K562 (cell line): Measurements from ENCODE around the gene KLK1. TPM values are rescaled to one million over a fixed set of nuclear protein-coding genes. Genes with fewer than 3 reads are reported as not detected.

ENCODE experiments used
- ARHGAP35 ChIP-seq: fragments of 450-650 bp; IDR thresholded peaks from 2 replicates; pipeline ENCODE4 v1.6.1; 2018; ENCODE audit not compliant: partially characterized antibody
- BHLHE40 ChIP-seq: IDR thresholded peaks from 2 replicates; pipeline ENCODE4 v1.6.1; 2011; ENCODE audit warnings: low read length, improper control_type of control experiment
- BRCA1 ChIP-seq, 2 experiments: fragments of 450-650 bp in 1 of 2; sonication (generic) in 1 of 2; formaldehyde crosslinking in 1 of 2; IDR thresholded peaks; 2 replicates each; pipeline versions ENCODE4 v1.5.0 to v1.6.1; 2017 to 2020; ENCODE audit warnings: mild to moderate bottlenecking in 1 of 2, missing genetic modification reagents in 1 of 2
- CBFA2T3 ChIP-seq: fragments of 450-650 bp; IDR thresholded peaks from 2 replicates; pipeline ENCODE4 v1.6.1; 2017
- ELF2 ChIP-seq: fragments of 250-450 bp; sonication (Bioruptor Pico); IDR thresholded peaks from 2 replicates; pipeline ENCODE4 v1.5.0; 2021; ENCODE audit warnings: mild to moderate bottlenecking
- MECOM ChIP-seq: fragments of 250-450 bp; sonication (Bioruptor Pico); IDR thresholded peaks from 2 replicates; pipeline ENCODE4 v1.8.0; 2022; ENCODE audit warnings: inconsistent platforms
- MYBL2 ChIP-seq, 2 experiments: fragments of 450-650 bp in 1 of 2; sonication (generic) in 1 of 2; formaldehyde crosslinking in 1 of 2; IDR thresholded peaks; 2 replicates each; pipeline versions ENCODE4 v1.6.1 to v1.8.1; 2017 to 2022; ENCODE audit warnings: borderline replicate concordance in 1 of 2, inconsistent platforms in 1 of 2, low read depth in 1 of 2, mild to moderate bottlenecking in 1 of 2, missing genetic modification reagents in 1 of 2, moderate library complexity in 1 of 2
- NCOA4 ChIP-seq: fragments of 450-650 bp; IDR thresholded peaks from 2 replicates; pipeline ENCODE4 v1.6.1; 2018; ENCODE audit warnings: mild to moderate bottlenecking; ENCODE audit not compliant: partially characterized antibody
- NR3C1 ChIP-seq: sonication (generic); formaldehyde crosslinking; IDR thresholded peaks from 2 replicates; pipeline ENCODE4 v1.8.1; 2022; ENCODE audit warnings: missing genetic modification reagents
- PHTF2 ChIP-seq: fragments of 250-450 bp; sonication (Bioruptor Pico); IDR thresholded peaks from 2 replicates; pipeline ENCODE4 v1.5.0; 2021; ENCODE audit warnings: mild to moderate bottlenecking
- RBM14 ChIP-seq: fragments of 200-400 bp; formaldehyde crosslinking; IDR thresholded peaks from 2 replicates; pipeline ENCODE4 v1.6.1; 2018; ENCODE audit warnings: low read depth, mild to moderate bottlenecking, low read length, moderate library complexity, borderline replicate concordance; ENCODE audit not compliant: insufficient read depth
- RBM25 ChIP-seq: fragments of 200-400 bp; formaldehyde crosslinking; IDR thresholded peaks from 2 replicates; pipeline ENCODE4 v1.6.1; 2018; ENCODE audit warnings: low read length, low read depth, moderate library complexity; ENCODE audit not compliant: severe bottlenecking
- RHOXF2B ChIP-seq: fragments of 250-450 bp; sonication (Bioruptor Pico); conservative IDR thresholded peaks from 2 replicates; pipeline ENCODE4 v1.5.1; 2021
- SAP30 ChIP-seq: fragments of 200-600 bp; sonication (generic); IDR thresholded peaks from 2 replicates; pipeline ENCODE4 v1.6.1; 2012; ENCODE audit warnings: borderline replicate concordance, low read depth, mild to moderate bottlenecking, moderate library complexity, low read length, control low read depth, inconsistent platforms; ENCODE audit not compliant: insufficient read depth, poor library complexity, severe bottlenecking
- SUPT5H ChIP-seq: fragments of 450-650 bp; IDR thresholded peaks from 2 replicates; pipeline ENCODE4 v1.6.1; 2016
- TOE1 ChIP-seq, 2 experiments: fragments of 450-650 bp in 1 of 2; sonication (generic) in 1 of 2; formaldehyde crosslinking in 1 of 2; IDR thresholded peaks; 2 replicates each; pipeline versions ENCODE4 v1.7.1 to v1.8.0; 2016 to 2022; ENCODE audit warnings: borderline replicate concordance in 2 of 2, mild to moderate bottlenecking in 2 of 2, antibody characterized with exemption in 1 of 2, inconsistent platforms in 1 of 2, low read depth in 1 of 2, missing genetic modification reagents in 1 of 2, moderate library complexity in 1 of 2
- ZNF23 ChIP-seq: fragments of 250-450 bp; sonication (Bioruptor Pico); IDR thresholded peaks from 2 replicates; pipeline ENCODE4 v1.4.0; 2020; ENCODE audit warnings: mild to moderate bottlenecking
- polyA plus RNA-seq, 8 experiments: library from polyadenylated mRNA; depleted of rRNA in 4 of 8; stranded (reverse) in 5 of 8; unstranded in 3 of 8; fragments of >200 nt; fragmentation: Nextera tagmentation in 2 of 8; fragmentation: Illumina TruSeq in 1 of 8; extraction: Ambion mirVana in 2 of 8; extraction: Trizol in 1 of 8; gene quantifications; 2 replicates each; pipeline versions ENCODE4 v1.2.1 to v1.2.3, GENCODE V29; 2011 to 2014; ENCODE audit warnings: inconsistent platforms in 1 of 8, missing spikeins in 1 of 8
- total RNA-seq, 7 experiments: library from RNA; depleted of rRNA in 6 of 7; stranded (reverse); fragments of >200 nt in 6 of 7; fragmentation: Illumina TruSeq in 2 of 7; extraction: Trizol in 2 of 7; gene quantifications; 2 replicates each; pipeline versions ENCODE4 v1.2.1 to v1.2.3, GENCODE V29; 2011 to 2021; ENCODE audit warnings: low replicate concordance in 1 of 7
- TF ChIP-seq, protein P1 (sequence below): sonication (generic); formaldehyde crosslinking; IDR thresholded peaks from 2 replicates; pipeline ENCODE4 v1.8.1; 2023; ENCODE audit warnings: mild to moderate bottlenecking, missing genetic modification reagents
- TF ChIP-seq, protein P2 (sequence below): fragments of 450-650 bp; IDR thresholded peaks from 2 replicates; pipeline ENCODE4 v1.6.1; 2018; ENCODE audit not compliant: partially characterized antibody

Gene KLK1
- total and polyA plus RNA-seq, 9 of the 15 experiments (the other 6 are each of a cell fraction or from before 2014, with no cell fraction given): 0.87 to 15.4 (median 9.1) TPM

DNA sequence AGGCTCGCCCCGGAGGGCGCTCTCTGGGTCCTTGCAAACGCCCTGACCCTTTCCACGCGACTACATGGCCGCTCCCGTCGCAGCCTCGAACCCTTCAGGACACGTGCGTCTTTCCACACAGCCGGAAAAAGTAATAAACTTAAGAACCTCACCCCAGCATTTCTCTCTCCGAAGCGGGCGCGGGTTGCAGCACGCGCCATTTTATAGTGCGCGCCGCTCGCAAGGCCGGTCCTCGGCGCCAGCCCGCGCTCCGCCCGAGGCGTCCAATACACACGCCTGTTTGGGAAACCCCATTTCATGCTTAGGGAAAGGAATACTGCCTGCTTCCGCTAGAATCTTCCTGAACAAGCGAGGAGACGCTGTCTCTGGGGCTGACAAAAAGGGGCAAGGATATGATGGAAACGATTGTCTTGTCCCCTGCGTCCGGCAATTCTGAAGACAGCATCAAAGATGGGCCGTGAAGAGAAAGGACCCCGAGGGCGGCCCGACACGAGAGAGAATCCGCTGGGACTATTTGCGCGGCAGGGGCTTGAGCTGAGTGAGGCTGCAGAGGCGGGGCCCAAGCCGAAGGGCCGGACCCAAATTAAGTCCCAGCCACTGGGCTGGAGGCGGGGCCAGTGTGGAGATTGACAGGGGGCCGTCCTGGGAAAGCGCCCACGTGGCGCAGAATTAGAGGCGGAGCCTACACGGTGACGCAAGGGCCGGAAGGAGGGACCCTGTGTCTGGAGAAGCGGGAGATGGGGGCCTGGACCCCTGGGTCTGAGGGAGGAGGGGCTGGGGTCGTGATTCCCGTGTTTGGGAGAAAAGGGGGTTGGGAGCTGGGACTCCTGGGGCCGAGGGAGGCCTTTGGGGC, 18.9 kb downstream of the KLK1 start (continued):
- TF ChIP-seq RBM25 (no peak), ZNF23 (CRISPR knock-in tag) (no peak), CBFA2T3 (no peak), SUPT5H (peak; percentile 99), BRCA1 (IDR thresholded peaks at IDR 0.05) (no peak), BRCA1 (CRISPR knock-in tag; IDR thresholded peaks at IDR 0.05) (no peak), NR3C1 (no peak), NCOA4 (no peak), MYBL2 (IDR thresholded peaks at IDR 0.05; ENCODE audit: low read depth) (no peak; the same call in 1 of the 2 replicates), MYBL2 (CRISPR knock-in tag; IDR thresholded peaks at IDR 0.05; ENCODE audit: borderline replicate concordance) (no peak), MECOM (no peak), ARHGAP35 (no peak), RHOXF2B (CRISPR knock-in tag) (no peak), PHTF2 (CRISPR knock-in tag) (no peak), TOE1 (IDR thresholded peaks at IDR 0.05; ENCODE audit: borderline replicate concordance) (peak; percentile 97), TOE1 (CRISPR knock-in tag; IDR thresholded peaks at IDR 0.05; ENCODE audit: borderline replicate concordance, low read depth) (no peak), BHLHE40 (peak; percentile 10), ELF2 (peak; percentile 57), SAP30 (peak; percentile 95), RBM14 (no peak)
- TF ChIP-seq, protein P1, sequence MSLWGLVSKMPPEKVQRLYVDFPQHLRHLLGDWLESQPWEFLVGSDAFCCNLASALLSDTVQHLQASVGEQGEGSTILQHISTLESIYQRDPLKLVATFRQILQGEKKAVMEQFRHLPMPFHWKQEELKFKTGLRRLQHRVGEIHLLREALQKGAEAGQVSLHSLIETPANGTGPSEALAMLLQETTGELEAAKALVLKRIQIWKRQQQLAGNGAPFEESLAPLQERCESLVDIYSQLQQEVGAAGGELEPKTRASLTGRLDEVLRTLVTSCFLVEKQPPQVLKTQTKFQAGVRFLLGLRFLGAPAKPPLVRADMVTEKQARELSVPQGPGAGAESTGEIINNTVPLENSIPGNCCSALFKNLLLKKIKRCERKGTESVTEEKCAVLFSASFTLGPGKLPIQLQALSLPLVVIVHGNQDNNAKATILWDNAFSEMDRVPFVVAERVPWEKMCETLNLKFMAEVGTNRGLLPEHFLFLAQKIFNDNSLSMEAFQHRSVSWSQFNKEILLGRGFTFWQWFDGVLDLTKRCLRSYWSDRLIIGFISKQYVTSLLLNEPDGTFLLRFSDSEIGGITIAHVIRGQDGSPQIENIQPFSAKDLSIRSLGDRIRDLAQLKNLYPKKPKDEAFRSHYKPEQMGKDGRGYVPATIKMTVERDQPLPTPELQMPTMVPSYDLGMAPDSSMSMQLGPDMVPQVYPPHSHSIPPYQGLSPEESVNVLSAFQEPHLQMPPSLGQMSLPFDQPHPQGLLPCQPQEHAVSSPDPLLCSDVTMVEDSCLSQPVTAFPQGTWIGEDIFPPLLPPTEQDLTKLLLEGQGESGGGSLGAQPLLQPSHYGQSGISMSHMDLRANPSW (CRISPR knock-in tag): no peak
- TF ChIP-seq, protein P2, sequence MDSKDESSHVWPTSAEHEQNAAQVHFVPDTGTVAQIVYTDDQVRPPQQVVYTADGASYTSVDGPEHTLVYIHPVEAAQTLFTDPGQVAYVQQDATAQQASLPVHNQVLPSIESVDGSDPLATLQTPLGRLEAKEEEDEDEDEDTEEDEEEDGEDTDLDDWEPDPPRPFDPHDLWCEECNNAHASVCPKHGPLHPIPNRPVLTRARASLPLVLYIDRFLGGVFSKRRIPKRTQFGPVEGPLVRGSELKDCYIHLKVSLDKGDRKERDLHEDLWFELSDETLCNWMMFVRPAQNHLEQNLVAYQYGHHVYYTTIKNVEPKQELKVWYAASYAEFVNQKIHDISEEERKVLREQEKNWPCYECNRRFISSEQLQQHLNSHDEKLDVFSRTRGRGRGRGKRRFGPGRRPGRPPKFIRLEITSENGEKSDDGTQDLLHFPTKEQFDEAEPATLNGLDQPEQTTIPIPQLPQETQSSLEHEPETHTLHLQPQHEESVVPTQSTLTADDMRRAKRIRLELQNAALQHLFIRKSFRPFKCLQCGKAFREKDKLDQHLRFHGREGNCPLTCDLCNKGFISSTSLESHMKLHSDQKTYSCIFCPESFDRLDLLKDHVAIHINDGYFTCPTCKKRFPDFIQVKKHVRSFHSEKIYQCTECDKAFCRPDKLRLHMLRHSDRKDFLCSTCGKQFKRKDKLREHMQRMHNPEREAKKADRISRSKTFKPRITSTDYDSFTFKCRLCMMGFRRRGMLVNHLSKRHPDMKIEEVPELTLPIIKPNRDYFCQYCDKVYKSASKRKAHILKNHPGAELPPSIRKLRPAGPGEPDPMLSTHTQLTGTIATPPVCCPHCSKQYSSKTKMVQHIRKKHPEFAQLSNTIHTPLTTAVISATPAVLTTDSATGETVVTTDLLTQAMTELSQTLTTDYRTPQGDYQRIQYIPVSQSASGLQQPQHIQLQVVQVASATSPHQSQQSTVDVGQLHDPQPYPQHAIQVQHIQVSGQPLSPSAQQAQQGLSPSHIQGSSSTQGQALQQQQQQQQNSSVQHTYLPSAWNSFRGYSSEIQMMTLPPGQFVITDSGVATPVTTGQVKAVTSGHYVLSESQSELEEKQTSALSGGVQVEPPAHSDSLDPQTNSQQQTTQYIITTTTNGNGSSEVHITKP: no peak
